GM12875 (cell line): Measurements from ENCODE around the gene PSMC5.

Experiments
- H3K4me3 ChIP-seq: one replicate; pipeline ENCODE4 v1.5.1; 2011; ENCODE audit warnings: low read depth, low read length, control low read depth
- TF ChIP-seq, protein P1 (sequence below): IDR thresholded peaks from 2 replicates; pipeline ENCODE4 v1.5.1; 2011; ENCODE audit warnings: low read depth, mild to moderate bottlenecking, control low read depth, inconsistent platforms, low read length, moderate library complexity, borderline replicate concordance; ENCODE audit not compliant: insufficient read depth

The PSMC5 gene

DNA sequence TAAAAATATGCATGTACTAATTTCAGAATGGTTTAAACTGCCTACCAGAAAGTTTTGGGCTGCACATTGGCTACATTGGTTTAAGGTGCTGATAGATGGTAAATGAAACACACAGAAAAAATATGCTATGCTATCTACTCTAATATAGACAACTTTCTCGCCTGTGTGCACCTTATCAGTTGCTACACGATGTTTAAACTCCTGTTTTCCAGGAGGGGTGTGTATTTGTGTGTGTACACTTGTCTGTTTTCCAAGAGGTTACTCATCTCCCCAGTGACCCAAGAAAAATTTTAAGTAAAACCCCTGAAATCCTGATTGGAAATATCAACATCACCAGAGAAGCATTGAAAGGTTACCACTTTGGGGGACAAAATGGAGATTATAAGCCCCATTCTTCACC is 21.6 kb upstream of the PSMC5 start:
- TF ChIP-seq, protein P1, sequence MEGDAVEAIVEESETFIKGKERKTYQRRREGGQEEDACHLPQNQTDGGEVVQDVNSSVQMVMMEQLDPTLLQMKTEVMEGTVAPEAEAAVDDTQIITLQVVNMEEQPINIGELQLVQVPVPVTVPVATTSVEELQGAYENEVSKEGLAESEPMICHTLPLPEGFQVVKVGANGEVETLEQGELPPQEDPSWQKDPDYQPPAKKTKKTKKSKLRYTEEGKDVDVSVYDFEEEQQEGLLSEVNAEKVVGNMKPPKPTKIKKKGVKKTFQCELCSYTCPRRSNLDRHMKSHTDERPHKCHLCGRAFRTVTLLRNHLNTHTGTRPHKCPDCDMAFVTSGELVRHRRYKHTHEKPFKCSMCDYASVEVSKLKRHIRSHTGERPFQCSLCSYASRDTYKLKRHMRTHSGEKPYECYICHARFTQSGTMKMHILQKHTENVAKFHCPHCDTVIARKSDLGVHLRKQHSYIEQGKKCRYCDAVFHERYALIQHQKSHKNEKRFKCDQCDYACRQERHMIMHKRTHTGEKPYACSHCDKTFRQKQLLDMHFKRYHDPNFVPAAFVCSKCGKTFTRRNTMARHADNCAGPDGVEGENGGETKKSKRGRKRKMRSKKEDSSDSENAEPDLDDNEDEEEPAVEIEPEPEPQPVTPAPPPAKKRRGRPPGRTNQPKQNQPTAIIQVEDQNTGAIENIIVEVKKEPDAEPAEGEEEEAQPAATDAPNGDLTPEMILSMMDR, result no peak

DNA sequence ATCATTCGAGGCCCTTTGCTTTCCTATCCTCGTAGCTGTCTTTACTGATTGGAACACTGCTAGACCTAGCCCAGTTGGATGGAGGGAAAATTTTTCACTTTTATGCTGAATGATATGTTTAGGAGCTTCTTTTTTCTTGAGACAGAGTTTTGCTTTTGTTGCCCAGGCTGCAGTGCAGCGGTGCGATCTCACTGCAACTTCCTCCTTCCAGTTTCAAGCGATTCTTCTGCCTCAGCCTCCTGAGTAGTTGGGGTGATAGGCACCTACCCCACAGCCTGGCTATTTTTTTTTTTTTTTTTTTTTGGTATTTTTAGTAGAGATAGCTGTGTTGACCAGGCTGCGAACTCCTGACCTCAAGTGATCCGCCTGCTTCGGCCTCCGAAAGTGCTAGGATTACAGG is 17.3 kb upstream of the PSMC5 start:
- TF ChIP-seq, protein P1, result no peak
- no peak overlapping the region for H3K4me3 ChIP-seq

More for the DNA sequence above, 21.6 kb upstream of the PSMC5 start:
- no peak overlapping the region for H3K4me3 ChIP-seq

DNA sequence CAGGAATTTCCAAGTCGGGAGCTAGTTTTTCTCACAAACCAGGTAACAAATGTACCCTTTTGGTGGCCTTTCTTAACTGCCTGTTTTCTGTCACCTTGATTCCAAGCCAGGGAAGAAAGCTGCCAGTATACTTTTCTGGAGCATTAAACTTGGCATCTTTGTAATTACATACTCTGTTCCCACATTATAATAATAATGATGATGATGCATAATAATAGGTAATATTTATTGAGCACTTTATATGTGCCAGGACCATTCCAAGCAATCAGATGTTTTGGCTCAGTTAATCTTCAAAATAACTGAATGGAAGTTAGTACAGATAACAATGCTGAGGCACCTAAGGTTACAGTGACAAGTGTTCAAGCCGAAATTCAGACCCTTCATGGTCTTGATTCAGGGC is 11.1 kb upstream of the PSMC5 start:
- TF ChIP-seq, protein P1, result no peak
- no peak overlapping the region for H3K4me3 ChIP-seq

DNA sequence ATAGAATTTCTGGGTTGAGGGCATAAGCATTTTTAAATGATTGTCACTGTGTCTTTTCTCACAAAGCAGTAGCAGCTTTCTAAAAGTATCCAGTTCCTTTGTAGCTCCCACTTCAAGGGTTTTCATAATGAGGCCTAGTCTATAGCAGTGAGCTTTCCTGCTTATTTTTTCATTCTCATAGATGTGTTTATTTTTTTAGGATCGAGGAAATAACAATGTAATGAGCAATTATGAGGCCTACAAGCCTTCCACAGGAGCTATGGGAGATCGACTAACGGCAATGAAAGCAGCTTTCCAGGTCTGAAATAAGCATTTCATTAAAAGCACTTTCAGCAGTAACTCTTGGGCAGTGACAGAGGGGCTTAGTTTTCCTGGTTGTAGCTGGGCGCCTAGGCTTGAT is 10.6 kb upstream of the PSMC5 start:
- H3K4me3 ChIP-seq, result no peak overlapping the region
- TF ChIP-seq, protein P1, result no peak

DNA sequence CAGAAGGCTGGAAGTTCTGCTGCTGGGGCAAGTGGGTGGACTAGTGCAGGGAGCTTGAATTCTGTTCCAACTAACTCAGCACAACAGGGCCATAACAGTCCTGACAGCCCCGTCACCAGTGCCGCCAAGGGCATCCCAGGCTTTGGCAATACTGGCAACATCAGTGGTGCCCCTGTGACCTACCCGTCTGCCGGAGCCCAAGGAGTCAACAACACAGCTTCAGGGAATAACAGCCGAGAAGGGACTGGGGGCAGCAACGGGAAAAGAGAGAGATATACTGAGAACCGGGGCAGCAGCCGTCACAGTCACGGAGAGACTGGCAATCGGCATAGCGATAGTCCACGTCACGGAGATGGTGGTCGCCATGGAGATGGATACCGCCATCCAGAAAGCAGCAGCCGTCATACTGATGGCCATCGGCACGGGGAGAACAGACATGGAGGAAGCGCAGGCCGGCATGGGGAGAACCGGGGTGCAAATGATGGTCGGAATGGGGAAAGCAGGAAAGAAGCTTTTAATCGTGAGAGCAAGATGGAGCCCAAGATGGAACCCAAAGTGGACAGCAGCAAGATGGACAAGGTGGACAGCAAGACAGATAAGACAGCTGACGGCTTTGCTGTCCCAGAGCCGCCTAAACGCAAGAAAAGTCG is 9.4 kb upstream of the PSMC5 start:
- TF ChIP-seq, protein P1, result no peak
- H3K4me3 ChIP-seq, result no peak overlapping the region

DNA sequence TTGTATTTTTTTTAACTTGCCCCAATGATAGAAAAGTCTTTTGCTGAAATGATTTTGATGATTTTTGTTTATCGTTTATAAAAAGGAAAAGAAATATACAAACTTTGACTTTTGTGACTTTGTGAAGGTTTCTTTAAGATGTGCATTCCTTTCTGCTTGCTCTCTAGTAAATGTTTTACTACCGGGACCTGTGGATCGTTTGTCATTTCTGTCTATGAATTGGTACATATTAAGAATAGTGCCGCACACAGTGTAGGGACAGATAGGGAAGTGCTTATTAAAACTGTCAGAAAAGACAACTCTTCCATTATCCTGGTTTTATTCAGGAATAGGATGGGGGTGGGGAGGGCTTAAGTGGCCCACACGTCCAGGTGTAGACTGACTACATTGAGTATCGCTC is 8.1 kb upstream of the PSMC5 start:
- TF ChIP-seq, protein P1, result no peak
- no peak overlapping the region for H3K4me3 ChIP-seq
